Stimulated activated CD4-positive, alpha-beta T cell treated with anti-CD3 and anti-CD28 coated beads, Interleukin-4, amount 100 ng/mL, for 48 hours (primary cell): ENCODE results near the gene NRN1L.
A peak's percentile ranks its signal among the peaks of the same experiment; 100 is the strongest.

Experiments
- DNase-seq, 2 donors: peaks; one replicate each; pipeline ENCODE4 v3.0.0-alpha.2; 2020; ENCODE audit warnings: low read depth in 2 of 2

Gene NRN1L

DNA sequence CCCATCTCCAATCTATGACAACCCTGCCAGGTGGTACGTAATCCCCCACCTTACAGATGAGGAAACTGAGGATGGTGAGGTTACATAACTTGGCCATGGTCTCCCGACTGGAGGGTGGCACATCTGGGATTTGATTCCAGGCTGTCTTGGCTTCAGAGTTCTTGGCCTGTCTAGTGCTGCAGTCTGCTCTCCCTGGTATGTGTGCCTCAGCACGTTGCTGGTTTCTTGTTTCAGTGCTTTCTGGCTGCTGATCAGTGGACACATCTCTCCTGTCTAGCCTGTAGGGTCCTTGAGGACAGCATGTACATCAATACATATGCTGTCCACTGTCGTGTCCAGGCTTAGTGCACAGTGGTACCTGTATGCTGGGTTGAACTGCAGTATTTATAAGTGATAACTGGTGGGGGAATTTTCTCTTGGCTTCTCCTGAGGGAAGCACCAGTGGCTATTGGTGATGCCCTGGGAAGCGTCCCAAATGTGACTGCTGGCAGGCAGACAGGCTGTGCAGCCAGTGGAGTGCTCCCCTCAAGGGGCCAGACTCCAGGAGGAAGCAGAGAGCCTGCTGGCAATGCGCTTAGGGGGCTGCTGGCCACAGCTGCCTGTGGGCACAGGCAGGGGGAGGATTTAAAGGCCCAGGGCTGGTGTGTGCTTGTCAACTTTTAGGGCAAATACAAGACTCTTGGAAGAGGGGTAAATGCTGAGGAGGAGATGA lies 32.6 kb downstream of the NRN1L start:
- DNase-seq: no peak

DNA sequence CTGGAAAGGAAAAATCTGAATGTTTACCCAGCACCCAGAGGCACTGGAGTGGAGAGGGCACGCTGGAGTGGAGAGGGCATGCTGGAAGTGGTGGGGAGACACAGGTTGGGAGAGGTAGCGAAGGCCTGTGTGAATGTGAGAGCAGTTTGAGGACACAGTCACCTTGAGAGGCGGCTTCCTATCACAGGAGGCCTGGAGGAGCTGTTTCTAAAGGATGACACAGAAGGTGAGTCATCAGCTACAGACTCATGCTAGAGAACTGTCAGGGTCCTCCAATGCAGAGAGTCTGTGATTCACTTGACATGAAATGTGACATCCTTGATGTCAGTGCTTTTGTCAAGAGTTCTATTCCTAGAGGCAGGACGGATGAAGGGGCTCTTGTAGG lies 33.2 kb downstream of the NRN1L start:
- peak in 1 of 2 donors; percentile 47 for DNase-seq

DNA sequence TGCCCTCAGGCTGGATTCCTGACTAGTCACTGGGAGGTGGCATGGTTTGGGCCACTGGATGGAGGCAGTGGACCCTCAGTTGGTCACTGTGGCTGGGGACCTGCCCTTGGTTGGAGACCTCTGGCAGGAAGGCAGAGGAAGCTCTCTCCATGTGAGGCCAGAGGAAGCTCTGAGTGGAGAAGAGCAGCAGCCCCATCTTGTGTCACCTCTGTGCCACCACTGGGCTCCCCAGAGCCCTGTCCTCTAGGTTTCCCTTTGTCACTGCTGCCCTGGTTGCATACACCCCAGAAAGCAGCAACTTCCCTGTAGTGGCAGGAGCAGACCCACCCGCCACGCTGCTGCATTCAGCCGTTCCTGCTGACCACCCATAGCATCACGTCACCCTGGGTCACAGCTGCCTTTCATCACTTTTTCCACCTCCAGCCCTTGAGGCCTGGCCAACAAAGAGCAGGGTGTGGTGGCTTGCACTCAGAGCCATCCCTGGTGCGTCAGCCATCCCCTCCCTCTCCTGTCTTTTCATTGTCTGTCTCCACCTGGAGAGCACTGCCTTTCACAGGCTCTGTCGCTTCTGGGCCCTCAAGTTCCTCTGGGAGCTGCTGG lies 35.0 kb downstream of the NRN1L start:
- DNase-seq: no peak

DNA sequence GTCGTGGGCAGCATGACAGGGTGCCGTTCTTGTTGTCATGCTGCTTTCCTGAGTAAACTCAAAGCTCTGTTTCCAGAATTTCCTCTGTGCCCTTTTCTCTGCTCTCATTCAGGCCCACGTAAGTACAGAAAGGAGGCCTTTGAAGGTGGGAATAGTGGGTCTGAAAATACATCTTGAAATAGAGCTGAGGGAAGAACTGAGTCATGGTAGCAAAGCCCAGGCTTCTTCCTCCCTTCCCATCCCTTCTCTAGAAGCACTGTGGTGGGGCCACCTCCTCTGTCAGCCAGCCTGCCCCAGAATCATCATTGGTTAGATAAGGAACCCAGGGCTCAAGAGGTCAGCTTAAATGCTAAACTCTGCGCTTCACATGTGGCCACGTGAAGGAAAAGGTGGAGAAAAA lies 37.5 kb downstream of the NRN1L start:
- no peak for DNase-seq

DNA sequence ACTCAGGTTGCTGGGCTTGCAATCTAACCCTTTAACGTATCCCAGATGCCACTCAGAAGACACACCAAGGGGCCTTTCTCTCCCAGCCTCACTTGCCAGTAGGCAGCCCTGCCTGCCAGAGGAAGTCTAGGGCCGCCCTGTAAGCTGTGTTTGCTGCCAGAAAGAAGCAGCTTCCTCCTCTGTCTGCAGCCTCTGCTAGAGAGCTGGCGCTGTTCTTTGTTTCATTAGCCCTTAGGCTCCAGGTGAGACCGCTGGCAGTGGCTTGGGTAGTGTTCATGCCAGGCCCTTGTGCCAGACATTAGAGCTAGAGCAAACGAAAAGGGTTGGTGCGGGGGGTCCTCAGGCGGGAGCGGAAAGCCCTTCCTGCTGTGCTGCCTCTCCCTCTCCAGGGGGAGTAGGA lies 38.1 kb downstream of the NRN1L start:
- no peak for DNase-seq

DNA sequence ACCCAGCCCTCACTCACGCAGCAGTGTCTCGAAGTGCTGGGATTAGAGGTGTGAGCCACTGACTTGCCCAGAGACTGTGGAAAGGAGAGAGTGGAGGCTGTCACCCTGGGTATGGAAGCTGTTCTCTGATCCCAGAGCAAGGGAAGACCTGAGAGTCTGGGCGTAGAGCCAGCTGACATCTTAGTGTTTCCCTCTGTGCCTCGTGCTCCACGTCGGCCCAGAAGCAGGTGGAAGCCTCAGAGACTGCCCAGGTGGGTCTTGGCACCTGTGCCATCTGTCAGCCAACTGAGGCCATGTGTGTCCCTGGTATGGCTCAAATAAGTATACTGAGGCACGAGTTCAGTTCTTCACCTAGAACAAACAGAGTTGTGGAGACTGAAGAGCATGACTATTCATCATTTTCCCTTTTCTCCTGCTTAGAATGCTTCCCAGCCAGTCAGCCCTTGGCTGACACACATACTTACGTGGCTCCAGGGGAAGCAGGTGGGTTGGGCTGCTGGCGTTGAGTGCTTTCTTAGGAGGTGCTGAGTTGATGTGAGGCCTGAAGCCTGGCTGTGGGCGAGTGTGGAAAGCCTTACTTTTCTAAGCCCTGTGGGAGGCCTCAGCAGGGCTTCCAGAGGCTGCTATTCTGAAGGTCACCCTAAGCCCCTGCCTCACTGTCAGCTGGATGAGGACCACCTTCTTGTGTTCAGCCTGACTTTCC lies 38.9 kb downstream of the NRN1L start:
- DNase-seq: no peak

DNA sequence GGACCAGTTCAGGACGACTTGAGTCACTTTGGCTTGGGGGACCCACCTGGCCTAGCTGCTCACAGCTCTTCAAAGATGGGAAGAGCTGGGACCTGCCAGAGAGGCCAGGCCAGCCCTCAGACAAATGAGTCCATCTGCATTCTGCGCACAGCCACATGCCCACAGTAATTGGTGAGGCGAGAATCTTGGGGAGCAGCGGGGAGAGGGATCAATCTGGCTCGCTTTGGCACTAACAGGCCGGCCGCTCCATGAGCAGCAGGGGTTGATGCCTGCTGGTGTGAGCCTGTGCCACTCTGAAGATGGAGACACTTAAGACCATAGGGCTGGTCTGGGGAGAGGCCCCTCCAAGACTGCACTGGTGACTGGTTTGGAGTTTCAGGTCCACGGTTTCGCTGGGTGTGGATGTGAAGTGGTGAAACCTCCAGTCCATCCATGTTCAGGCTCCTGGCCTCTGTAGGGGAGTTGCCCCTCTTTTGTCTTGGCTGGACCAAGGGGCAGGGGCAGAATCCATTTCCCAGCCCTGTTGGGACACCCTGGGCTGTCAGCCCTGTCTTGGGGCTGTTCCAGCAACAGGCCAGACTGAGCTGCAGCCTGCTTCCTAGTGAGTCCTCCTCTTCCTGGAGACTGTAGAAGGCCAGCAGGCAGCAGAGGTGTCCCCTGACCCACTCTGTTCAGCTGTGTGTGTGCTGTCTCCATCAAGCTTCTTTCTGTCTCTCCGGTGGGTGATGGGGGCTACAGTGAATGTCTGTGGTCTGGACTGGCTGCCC lies 39.6 kb downstream of the NRN1L start:
- no peak for DNase-seq

DNA sequence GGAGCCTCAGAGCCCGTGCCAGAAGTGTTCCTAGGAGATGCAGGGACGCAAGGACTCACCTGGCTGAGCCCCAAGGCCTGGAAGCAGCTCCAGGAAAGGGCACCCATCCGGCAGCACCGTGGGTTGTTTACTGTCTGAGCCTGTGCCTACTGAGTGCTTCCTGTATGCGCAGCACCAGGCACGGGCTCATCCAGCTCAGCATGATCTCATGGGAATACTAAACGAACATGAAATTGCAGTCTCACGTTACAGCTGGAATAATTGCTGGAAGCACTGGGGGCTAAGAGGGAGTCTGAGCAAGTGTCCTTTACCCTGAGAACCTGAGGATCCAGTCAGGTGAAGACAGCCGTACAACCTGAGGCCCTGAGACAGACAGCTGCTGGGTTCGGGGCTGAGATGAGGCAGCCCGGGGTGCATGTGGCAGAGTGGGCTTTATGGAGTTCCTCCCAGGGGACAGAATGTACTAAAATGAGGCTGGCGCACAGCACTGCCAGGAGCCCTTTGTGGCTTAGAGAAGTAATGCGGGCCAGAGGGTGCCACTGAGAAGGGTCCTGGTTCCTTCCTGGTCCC lies 41.6 kb downstream of the NRN1L start:
- DNase-seq: no peak

DNA sequence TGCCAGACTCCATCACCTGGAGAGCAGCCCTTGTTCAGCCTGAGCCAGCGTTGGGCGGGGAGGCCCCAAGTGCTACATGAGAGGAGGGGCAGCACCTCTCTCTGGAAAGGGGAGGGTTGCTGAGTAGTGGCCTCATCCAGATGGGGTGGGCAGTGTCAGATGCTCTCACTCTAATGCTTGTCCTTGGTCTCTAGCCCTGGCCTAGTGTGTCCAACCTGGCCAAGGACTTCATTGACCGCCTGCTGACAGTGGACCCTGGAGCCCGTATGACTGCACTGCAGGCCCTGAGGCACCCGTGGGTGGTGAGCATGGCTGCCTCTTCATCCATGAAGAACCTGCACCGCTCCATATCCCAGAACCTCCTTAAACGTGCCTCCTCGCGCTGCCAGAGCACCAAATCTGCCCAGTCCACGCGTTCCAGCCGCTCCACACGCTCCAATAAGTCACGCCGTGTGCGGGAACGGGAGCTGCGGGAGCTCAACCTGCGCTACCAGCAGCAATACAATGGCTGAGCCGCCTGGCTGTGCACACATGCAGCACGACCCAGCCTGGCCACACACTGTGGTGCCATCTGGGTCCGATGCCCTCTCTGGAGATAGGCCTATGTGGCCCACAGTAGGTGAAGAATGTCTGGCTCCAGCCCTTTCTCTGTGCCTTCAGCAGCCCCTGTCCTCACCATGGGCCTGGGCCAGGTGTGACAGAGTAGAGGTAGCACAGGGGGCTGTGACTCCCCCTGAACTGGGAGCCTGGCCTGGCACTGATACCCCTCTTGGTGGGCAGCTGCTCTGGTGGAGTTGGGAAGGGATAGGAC lies 42.7 kb downstream of the NRN1L start:
- no peak for DNase-seq

DNA sequence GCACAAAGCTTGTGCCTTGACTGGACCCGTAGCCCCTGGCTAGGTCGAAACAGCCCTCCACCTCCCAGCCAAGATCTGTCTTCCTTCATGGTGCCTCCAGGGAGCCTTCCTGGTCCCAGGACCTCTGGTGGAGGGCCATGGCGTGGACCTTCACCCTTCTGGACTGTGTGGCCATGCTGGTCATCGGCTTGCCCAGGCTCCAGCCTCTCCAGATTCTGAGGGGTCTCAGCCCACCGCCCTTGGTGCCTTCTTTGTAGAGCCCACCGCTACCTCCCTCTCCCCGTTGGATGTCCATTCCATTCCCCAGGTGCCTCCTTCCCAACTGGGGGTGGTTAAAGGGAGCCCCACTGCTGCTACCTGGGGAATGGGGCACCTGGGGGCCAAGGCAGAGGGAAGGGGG lies 43.5 kb downstream of the NRN1L start:
- DNase-seq: no peak

DNA sequence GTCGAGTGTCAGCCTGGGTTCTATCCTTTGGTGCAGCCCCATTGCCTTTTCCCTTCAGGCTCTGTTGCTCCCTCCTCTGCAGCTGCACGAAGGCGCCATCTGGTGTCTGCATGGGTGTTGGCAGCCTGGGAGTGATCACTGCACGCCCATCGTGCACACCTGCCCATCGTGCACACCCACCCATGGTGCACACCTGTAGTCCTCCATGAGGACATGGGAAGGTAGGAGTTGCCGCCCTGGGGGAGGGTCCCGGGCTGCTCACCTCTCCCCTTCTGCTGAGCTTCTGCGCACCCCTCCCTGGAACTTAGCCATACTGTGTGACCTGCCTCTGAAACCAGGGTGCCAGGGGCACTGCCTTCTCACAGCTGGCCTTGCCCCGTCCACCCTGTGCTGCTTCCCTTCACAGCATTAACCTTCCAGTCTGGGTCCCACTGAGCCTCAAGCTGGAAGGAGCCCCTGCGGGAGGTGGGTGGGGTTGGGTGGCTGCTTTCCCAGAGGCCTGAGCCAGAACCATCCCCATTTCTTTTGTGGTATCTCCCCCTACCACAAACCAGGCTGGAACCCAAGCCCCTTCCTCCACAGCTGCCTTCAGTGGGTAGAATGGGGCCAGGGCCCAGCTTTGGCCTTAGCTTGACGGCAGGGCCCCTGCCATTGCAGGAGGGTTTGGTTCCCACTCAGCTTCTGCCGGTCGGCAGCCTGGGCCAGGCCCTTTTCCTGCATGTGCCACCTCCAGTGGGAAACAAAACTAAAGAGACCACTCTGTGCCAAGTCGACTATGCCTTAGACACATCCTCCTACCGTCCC lies 44.1 kb downstream of the NRN1L start:
- peak; percentile 66 to 74 for DNase-seq

DNA sequence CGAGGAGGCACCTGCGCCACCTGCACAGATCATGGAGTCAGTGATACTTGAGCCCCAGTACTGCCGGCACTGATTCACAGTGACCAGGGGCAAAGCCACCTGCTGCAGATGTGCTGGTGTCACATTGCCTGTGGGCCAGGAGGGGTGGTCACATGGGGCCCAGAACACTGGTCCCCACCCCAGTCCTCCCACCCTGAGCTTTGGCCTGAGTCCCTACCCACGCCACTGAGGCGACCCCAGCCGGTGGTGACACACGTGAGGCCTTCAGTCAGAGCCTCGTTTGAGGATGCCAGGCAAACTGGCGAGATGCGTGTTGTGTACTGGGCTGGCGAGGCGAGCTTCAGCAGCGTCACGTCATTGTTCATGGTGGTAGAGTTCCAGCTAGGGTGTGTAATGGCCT lies 45.5 kb downstream of the NRN1L start:
- no peak for DNase-seq

DNA sequence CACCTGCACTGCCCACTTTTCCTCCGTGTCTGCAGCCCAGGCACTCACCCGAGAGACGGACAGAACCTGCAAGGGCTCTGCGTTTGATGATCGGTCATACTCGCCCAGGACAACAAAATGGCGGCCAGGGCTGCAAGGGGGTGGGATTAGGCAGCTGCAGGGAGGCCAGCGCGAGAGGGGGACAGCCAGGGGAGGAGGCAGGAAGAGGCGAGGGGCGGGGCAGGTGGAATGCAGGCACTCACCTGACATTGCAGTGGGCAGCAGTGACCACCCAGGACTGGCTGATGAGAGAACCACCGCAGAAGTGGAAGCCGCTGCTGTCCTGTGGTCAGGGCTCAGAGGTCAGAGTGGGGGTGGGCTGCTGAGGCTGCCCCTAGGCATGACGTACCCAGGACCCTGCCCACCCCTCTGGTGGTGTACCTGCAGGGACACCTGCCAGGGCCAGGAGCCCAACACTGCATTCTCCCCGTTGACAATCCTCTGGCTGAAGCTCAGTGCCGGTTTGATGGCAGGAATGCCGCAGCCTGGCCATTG lies 46.1 kb downstream of the NRN1L start:
- DNase-seq: no peak

DNA sequence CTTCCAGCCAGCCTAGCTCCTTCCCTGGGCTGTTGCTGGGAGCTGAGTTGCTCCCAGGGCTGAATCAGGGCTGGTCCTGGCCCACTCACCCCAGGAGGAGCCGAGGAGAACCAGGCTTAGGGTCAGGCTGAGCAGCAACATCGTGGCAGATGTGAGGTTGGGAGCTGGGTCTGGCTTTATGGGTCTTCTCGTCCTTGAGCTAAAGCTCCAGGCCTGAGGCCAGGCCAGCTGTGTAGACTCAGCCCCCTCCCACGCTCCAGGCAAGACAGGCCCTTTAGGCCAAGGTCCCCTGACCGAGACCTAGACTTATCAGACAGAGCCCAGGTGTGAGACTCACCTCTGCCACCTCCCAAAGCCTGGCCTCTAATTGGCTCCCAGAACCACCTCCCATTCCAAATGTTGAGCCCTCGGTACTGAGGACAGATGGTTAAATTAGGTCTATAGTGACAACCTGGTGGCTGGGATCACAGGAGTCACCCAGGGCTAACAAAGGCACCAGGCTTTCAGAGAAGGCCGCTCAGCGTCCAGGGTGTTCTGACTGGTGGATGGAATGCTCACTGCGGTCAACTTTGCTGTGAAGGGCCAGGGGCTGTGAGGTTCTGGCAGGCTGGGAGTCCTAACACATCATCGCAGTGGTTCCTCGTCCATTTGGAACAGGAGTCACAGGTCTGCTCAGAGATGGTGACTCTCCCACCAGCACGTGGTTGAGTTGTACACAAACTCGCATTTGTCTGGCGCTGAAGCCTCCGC lies 47.2 kb downstream of the NRN1L start, which contains the start of gene CTRL:
CTRL (minus strand) TSS at position 151 of the 750 bp plus-strand sequence; CDS start at position 141, 10 bp downstream.
- no peak for DNase-seq

DNA sequence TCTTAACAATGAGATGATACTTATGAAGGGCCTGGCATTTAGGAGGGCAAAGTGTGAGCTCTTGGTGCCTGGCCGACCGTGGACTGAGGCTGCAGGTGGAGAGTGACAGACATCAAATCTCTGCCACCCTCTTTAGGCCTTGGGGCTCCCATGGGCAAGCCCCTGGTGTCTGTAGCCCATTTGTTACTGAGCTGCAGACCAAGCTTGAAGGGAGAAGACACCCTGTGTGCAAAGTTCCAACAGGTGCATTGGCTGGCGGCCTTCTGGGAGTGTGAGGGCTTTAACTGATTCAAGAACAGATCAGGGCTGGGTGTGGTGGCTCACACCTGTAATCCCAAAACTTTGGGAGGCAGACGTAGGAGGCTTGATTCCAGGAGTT lies 47.8 kb downstream of the NRN1L start:
- no peak for DNase-seq

DNA sequence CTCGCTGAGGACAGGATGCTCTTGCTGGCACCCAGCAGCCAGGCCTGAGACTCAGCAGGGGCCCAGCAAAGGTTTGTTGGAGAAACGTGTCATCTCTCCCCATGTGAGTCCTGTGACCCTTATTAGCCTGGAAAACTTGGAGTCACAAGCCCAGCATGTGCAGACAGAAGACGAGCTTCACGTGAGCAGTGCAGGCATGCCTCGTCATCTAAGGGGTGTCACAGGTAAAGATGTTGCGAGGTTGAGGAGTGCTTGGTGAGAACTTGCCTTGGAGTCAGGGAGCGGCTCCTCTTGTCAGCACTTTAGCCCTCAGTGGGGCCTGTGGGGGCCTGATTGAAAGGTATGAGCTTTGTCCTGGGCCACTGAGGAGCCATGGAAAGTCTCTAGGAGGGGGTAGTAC lies 49.1 kb downstream of the NRN1L start:
- no peak for DNase-seq

DNA sequence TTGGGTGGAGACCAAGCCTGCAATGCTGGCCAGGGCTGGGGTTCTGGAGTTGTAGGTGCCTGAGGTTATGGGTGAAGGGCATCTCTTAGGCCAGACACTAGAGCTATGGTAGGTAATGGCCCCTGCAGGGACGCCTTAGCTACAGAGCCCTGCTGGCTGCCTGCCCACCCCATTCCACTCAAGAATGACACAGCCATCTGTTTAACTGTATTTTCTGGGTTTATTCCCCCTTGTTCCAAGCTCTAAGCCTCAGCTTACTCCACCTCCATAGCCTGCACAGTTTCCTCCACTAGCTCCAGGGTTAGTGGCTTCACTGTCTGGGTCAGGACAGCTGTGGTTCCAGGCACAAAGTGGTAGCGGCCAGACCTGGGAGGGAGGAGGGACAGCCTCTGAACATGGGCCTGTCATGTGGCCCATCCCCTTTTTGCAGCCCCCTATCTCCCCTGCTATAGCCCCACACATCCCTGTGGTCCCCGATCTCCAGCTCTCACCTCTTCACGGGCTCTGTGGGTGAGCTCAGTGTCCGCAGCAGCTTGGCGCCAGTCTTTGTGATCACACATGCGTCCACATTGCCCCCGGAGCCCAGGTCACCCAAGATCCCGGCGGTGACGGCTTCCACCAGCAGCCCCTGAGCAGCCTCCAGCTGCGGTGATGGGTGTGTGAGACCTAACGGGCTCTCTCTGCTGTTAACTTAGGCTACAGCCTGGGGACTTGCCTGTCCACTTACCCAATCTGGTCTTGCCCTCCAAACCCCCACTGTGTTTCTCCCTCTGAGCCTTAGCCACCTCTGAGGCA lies 49.8 kb downstream of the NRN1L start:
- no peak for DNase-seq

DNA sequence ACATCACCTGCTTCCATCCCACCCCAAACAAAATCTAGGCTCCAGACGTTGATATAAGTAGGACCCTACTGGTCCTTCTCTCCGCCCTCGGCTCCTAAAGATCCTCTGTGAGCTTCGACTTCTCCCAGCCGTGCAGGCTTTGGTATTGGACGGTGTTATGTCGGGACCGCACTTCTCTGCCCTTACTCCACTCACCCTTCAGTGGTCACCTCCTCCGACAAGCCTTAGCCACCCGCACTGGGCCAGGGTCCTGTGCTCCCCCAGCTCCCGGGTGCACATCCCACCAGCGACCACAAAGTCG lies 50.4 kb downstream of the NRN1L start:
- no peak for DNase-seq
